ENCODE results near the gene YWHAG. TPM values are rescaled to one million over a fixed set of nuclear protein-coding genes. Genes with fewer than 3 reads are reported as not detected.

The YWHAG gene
- total RNA-seq, 4 donors from 2014 or later = 98.0 to 263 (median 147) TPM

DNA sequence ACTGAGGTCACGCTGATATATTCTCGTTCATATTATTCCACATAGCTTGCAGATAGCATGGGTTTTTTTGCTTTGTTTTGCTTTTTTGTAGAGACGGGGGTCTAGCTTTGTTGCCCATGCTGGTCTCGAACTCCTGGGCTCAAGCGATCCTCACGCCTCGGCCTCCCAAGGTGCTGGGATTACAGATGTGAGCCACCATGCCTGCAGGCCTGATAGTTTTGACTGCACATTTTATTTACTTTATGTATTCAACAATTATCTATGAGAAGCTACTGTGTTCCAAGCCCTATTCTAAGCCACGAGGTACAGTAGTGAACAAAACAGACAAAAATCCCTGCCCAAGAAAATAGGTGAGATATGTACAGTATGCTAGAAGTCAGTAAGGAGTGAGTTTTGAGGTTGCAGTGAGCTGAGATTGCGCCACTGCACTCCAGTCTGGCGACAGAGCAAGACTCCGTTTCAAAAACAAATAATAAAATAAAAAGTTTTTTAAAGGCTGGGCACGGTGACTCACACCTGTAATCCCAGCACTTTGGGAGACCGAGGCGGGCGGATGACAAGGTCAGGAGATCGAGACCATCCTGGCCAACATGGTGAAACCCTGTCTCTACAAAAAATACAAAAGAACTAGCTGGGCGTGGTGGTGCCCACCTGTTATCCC lies 1.3 kb upstream of the YWHAG start:
- no peak for TF ChIP-seq CTCF (IDR thresholded peaks at IDR 0.05)
- DNase-seq (ENCODE audit: low spot score) = no peak

DNA sequence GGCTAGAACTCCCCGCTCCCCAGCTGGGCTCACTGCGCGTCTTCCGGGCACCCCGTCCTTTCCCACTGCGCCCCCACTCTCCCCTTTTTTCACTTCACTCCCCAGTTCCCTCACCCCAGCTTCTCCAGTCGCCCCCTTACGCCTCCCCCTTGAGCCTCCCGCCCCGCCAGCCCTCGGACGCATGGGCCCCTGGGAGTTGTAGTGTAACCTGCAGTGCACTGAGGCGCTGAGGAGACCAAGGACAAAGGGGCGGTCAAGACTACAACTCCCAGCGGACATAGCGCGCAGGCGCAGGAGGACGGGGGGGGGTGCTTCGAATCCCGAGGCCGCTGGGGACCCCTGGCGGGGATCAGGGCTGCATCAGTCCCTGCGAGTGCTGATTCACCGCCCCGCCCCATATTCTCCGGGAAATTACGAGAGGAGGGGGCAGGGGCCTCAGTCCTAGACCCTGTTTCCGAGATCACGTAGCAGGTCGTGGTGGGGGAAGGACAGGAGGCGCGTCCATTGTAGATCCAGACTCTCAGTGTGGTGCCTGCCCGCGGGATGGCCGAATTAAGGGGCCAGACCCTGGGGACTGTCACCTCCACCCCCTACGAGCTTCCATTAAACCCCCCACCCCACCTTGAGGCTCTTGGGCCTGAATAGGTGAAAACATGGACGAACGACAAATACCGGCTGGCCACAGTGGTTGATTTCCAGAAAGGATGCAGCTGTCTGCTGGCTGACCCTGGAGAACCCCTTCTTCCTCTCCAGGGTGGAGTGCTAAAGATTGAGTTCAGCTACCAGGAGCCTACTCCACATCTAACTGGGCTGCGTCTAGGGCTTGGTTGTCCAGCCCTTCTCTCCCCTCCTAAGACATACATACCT lies 553 bp upstream of the YWHAG start:
- TF ChIP-seq CTCF (IDR thresholded peaks at IDR 0.05) = peak in 2 of 3 donors; percentile 38 to 72
- DNase-seq (ENCODE audit: low spot score) = peak; percentile 94
- ATAC-seq (ENCODE audit: low FRiP score) = peak; percentile 98

More for the DNA sequence above, 1.3 kb upstream of the YWHAG start:
- ATAC-seq (ENCODE audit: low FRiP score) = no peak

DNA sequence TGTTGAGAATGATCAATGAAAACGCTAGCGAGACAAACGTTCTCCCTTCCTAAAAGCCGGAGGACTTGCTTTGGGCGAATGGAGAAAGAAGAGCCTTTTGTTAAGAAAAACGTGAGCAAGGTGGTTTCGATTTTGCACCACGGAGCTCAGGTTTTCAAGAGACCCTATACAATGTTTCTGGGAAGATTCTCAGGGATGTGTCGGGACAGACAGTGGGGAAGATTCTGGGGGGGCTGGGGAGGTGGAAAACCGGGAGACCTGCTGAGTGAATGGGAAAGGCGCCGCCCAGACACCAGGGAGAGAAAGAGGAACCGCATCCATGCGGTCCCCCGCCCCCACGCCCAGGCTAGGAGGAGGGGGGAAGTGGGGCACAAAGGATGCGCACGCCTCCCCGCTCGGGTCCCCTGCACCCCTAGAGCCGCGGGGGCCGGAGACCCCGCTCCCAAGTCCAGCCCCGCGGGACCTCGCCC lies 745 bp downstream of the YWHAG start:
- peak; percentile 10 for ATAC-seq (ENCODE audit: low FRiP score)
- peak; percentile 62 for DNase-seq (ENCODE audit: low spot score)
- no peak for TF ChIP-seq CTCF (IDR thresholded peaks at IDR 0.05)

DNA sequence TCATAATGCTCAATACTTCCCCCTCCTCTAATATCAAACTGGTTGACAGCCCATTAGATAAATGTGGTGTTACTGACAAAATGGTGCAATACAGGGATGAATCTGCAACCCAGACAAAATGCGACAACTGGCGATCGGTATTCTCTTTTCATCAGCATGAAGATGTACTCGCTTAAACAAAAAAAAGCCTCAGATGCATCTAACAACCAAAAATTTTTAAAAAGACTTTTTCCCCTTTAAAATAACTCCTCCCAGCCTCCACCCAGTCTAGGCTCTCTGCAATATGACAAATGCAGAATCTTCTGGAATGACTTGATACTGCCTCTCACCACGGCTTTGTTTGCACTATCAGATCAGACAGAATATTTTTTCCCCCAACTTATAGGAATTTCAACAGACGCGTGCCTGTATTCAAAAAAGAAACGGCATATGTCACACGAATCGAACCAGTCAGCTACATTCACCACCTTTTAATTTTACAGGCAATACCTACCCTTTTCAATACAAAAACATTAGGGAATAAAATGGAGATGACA lies 1.2 kb downstream of the YWHAG start:
- ATAC-seq (ENCODE audit: low FRiP score) (no peak), DNase-seq (ENCODE audit: low spot score) (no peak)
- TF ChIP-seq CTCF (IDR thresholded peaks at IDR 0.05) = no peak

- no peak for TF ChIP-seq CTCF (IDR thresholded peaks at IDR 0.05)
- DNase-seq (ENCODE audit: low spot score) = no peak
- no peak for ATAC-seq (ENCODE audit: low FRiP score)
These were observed 2.0 kb downstream of the YWHAG start for GRCh38 chr7:76356823-76357222.

DNA sequence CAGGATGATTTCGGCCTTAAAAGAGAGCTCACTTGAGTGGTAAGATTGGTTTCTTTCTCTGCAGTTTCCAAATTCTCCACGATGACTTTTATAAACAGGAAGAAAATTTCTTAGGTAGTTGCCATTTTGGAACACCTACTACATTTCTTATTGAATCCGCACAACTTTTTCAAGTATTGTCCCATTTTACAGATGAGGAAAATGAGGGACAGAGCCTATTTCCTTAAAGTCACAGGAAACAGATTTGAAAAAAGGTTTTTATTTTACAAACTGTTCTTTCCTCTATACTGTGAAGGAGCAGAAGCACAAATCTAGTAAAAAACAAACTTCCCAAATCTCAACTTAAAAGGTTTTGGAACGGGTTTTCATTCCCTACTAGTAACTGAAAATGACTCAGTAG lies 2.7 kb downstream of the YWHAG start:
- no peak for ATAC-seq (ENCODE audit: low FRiP score)
- no peak for TF ChIP-seq CTCF (IDR thresholded peaks at IDR 0.05)
- no peak for DNase-seq (ENCODE audit: low spot score)
